ENCODE measurements around the gene PSMB7.

PSMB7 gene

DNA sequence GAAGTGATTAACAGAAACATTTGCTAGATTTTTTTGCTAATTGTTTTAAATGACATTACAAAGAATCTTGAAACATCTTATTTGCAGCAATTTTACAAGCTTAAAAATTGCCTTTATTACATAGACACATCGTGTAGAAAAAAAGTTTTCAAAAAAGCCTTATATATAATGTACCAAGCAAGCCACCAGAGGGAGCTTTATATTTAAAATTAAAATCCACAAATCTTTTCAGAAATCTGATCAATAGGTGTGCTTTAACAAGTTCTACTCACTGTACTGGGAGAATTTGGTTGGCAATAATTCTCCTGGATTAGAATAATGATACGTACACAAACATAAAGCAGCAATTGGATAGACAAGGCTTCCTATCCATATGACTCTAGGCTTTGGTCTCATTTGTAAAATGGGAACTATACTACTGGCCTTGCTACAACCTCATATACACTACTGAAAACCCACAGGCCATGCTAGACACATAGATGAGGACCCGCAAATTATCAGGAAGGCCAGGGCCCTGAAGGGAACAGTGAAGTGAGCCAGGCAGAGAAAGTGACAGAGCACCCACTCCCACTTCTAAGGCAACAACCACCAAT is 4.8 kb downstream of the PSMB7 start:
- DNase-seq, result no peak

DNA sequence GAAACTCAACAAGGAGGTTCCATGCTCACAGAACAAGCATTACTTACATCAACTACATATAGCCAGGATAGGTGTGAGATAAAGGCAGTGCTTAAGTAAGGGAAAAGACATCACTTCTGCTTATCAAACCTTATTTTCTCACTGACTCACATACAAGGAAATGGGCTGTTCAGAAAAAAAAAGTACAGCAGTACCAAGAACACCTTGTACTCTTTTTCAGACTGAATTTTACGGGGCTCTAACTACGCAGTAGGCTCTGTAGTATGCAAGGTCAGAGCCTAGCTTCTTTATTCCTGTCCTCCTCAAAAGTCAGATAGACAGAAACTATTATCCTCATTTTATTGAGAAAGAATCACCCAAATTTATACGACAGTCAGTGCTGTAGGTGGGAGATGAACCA is 5.8 kb downstream of the PSMB7 start:
- DNase-seq, result no peak

DNA sequence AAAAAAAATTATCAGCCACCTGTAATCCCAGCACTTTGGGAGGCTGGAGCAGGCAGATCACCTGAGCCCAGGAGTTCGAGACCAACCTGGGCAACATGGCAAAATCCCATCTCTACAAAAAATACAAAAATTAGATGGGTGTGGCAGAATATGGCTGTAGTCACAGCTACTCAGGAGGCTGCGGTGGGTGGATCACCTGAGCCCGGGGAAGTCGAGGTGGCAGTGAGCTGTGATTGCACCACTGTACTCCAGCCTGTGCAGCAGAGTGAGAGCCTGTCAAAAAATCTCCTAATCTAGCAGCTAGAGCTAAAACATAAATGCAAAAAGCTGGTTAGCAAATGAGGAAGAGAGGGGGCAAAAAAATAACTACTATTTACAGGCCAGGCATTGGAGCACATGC is 12.0 kb downstream of the PSMB7 start:
- no peak for DNase-seq

DNA sequence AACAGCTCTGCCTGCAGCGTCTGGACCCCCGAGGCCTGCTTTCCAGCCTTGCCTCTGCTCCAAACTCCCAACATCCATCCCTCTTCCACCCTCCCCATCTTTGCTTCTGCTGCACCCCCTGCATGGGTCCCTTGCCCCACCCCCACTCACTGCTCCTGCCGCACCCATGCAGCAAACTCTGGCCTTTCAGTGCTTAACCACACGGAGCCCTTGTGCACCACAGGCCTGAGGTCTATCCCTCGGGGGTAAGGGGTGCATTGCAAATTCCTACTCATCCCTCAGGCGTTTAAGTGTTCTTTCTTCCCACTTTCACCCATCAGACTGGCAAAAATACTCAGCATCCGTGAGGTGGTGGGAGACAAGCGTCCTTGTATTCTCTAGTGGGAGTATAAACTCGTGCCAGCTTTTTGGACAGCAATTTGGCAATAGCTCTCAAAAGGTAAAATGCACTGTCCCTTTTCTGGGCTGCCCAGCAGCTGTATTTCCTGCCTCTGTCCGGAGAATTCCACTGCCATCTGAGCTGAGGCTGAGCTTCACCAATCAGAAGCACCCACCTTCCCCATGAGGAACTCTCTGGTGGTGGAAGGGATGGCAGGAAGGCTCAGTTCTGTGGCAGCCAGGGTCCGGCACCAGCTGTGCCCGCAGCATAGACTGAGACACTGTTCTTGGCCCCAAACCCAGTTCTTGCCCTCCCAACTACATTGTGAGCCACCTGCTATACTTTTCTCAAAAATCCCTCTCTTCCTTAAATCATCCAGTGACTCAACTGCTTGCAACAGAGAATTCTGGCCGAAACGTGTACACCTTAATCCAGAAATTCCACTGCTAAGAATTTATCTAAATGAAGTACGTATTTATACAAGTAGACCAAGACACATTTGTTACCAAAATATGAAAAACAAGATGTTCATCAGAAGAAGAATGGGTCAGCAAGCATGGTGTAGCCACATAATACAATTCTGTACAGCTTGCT is 15.0 kb downstream of the PSMB7 start:
- DNase-seq, result no peak

DNA sequence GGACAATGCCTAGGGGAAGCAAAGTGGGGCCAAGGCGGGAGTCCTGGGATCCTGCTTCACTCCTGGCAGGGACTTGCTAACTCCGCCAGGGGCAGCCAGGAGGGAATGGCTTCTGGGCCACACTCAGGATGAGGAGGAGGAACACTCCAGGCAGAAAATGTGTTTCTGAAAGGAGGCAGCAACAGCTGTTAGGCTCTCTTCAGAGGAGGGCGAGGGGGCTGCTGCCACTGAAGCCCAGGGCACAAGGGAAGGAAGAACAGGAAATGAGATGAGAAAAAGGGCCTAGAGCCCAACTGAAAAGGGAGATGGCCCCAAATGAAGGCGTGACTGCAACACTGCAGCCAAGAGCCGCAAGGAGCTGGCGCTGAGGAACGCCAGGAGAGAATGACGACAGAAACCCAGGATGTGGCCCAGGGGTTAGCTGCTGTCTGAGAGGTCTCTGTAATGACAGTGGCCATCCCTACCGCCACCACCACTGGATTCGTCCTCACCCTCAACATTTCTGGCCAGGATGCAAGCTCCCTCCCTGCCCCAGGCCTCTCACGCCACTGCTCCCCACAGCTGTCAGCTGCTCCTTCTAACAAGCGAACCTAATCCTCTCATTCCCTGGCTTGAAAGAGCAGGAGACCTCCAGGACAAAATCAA is 15.8 kb downstream of the PSMB7 start:
- DNase-seq, result no peak

DNA sequence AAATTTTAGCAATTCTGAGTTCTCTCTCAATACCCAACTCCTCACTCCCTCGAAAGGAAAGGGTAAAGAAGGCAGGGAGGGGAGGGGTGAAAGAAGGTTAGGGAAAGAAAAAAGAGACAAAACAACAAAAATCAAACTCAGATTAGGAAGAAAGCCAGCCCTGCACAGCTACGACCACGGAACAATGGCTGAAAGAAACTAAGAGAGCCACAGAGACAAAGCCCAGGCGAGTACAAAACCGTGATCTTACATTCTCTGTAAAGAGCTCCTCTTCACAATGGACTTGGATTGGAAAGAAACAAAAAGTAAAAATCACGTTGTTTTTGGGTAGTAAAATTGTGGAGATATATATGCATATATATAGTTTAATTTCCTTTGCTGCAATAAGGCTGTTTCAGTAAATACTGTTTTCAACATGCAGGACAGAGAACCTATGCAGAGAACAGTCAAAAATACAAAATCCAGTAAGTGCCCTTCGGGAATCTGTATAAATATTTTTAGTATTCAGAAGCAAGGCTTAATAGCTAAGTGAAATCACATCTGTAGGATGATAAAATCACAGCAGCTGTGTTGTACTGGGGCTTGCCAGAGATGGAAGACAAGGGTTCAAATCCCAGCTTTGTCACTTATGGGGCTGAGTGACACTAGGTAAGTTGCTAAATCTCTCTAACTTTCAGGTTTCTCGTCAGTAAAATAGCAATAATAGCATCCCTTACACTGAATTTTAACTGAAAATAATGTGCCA is 16.9 kb downstream of the PSMB7 start:
- no peak for DNase-seq

DNA sequence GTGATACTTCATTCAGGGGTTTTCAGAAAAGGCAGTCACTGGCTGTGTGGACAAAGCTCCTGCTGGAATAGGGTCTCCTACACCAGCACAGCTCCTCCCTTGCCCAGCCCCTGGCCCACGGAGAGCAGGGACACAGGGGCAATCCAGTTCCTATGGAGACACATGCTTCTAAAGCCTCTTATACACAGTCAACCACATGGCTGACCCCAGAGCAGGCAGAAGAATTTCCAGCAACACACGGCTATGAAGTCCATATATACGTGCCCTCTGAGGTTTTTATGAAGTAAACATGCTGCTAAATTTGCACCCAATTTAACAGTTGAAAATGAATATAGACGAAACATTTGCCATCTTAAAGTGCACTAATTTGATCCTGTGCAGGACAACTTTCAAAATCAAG is 19.4 kb downstream of the PSMB7 start:
- DNase-seq, result no peak

DNA sequence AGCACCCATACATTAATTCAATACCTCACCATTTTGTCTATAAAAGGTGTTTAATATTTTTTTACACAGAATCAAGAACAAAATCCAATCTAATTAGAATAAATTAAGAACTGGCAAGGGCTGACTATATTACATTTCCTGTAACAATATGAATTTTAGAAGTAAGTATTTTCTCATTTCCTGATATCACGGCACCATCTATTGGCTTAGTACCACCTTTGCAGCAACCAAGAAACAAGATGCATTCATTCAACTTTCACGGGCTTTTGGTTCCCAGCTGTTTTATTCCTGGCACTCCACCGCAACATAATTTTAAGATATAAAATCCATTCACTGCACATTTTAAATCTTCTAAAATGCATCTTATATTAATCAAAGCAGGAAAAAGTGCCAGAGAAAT is 20.6 kb downstream of the PSMB7 start:
- no peak for DNase-seq

DNA sequence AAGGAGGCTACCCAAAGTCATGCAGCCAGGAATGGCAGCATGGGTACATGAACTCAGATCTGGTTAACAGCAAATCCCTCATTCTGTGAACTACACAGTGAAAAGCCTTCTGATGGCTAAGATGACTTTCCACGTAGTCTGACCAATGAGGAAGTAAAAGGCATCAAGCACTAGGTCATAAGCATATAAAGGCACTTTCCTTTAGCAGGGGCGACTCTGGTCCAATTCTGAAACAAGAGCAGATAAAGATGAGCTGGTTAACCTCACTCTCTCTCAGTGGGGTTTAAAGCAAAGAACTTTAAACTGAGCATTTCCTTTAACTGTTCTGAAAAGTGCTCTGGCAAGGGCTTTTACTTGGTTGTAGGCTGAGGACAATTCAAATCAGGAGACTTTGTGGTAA is 21.1 kb downstream of the PSMB7 start:
- no peak for DNase-seq

DNA sequence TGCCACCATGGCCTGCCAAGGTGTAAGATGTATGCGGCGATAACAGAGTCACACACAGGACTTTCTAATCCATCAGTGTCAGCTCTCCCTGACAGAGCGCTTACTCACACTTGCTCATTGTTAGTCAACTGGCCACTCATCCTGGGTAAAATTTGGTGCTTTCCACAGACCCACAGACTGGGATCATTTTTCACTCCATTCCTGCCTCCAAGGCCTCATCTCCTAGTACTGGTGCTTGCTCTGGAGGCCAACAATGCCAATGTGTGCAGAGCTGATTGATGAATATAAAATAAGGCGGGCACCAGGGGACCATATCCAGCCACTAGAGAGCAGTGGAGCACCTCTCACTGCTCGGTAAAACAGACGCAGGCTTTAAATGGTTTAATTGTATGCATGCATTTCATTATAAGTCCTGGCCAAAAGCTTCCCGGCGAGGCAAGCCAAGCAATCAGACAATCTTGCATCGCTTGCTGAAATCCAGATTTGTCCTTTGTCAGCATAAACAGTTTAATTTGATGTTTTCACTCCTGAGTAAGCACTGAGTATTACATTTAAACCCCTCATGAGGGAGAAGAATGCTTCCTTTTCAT is 22.3 kb downstream of the PSMB7 start:
- peak; percentile 93 for DNase-seq

DNA sequence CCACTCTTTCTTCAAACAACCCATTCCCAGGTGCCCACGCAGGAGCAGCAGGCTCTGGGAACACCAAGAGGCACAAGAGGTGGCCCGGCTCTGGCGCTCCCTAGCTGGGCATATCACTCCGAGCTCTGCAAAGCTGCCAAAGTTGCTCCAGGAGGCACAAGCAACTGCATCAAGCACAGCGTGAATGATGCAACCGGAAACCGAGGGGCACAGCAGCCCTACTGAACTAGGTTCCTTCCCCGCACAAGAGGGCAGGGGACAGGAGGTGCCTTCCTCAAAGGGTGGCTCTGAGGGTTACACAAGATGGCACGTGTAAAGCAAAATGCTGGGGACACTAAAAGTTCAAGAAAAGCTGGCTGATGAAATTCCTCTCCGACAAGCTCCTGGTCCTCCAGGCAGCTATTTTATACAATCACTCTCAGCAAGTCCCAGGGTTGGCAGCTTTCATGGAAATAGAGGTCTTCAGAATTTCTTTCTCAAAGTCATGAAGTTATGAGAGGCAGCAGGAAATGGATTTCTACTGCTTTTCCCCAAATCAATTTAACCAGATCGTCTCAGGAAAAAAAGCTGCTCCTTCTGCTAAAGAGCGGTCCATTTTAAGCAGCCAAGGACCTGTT is 22.9 kb downstream of the PSMB7 start:
- DNase-seq, result no peak

DNA sequence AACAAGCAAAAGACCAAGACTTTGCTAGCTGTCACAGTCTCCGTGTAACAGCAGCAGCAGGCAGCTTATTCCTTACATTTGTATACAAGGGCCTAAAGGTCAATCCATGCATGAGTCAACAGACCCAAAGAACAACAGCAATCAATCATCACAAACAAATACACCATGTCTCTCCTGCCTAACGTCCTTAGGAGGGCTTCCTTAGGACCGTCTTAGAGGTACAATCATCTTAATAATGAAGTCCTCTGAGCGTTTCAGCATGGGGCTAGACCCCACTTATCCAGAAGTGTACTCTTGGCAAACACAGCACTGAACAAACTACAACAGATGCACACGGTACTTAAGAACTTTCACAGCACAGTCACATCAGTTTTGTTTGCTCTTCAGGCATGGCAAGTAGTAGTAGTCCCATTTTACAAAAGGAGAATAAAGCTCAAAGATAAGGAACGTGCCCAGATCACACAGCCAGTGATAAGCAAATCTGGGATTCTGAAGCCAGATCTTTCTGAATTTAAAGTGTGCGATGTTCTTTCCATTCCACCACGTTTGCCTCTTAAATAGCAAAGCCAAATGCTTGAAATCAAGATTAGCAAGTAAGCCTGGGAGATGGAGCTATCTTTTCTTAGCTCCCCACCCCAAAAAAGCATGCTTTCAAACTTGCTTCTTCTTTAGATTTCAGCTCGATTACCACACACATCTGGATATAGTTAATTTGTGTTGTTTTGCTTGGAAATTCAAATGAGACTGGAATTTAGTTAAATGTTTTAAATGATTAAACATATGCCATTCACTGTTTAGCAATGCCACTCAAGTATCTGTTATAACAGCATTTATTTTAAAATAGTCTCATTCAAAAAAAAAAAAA is 24.2 kb downstream of the PSMB7 start:
- DNase-seq, result peak; percentile 66

DNA sequence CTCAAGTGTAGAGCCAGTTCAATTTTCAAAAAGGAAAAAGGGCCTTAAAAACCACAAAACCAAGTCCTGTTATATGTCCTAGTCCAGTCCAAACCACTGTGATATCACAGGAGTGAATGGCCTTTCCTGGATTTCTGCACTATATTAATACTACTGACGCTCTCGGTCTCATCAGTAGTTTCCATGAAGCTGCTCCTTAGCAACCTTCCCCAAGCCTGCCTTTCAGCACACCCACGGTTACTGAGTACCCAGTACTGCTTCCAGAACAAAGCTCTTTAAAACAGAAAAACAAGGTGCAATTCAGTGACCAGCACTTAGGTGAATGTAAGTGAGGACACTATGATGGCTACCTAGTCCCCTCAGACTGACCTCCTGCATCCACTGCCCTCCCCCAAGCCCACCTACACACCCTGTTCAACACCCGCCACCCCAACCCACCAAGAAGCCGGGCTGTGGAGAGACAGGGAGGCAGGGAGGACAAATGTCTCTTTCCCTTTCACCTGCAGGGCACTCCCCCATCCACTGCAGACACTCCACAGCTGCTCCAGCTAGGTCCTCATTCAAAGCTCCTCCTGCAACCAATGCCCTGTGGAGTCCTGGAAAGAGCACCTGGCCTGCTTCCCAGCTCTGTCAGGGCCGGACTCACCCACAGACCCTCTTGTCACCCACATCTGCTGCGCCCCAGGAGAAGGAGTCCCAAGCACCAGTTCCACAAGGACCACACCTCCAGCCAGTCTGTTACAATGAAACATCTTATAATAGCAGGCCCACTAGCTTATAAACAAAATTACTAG is 25.9 kb downstream of the PSMB7 start:
- DNase-seq, result no peak

DNA sequence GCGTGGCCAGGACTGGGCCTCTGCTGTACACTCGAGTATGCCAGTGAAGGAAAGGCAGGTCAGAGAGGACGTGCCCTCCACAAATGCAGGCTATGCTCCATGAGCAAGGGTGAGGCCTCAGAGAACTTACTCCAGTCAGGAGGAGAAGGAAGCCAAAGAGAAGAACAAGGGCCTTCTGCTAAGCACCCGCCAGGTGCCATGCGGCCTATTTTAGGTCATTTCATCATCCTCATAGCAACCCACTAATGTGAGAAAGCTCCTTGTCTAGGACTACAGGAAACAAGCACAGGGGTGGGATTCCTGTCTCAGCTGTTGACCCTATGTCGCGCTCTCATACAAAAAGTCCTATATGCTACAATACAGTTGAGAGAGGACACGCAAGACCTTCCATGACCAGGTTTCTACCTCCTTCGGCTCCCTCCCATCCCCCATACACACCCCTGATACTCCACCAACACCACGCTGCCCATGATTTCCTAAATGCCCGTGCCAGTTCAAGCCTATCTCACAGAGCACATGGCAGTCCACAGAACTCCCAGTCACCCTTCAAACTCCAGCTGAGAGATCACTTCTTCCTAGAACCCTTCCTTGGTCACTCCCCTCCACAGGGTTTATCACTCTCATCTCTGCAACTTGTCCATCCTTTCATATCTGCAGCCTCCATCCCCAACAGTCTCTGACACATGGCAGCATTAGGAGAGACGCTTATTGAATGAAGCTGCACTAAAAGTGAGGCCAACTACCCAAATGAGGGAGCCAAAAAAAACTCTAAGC is 26.8 kb downstream of the PSMB7 start:
- no peak for DNase-seq

DNA sequence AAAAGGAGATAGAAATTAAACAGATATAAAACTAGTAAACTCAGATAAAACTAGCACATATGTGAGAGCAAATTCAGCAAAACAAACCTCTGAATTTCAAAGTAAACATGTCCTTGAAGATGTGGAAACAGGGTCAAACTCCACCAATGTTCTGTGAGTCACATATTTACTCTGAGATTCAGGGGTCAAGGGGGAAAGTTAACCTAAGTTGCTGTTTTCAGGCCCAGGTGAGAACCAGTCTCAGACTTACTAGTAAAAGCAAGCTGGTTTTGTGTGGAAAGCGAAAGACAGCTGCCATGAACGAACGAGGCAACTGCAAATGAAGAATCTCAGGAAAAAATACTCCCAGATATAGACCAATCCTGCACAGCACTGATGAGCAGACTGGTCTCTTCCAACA is 29.0 kb downstream of the PSMB7 start:
- DNase-seq, result no peak

DNA sequence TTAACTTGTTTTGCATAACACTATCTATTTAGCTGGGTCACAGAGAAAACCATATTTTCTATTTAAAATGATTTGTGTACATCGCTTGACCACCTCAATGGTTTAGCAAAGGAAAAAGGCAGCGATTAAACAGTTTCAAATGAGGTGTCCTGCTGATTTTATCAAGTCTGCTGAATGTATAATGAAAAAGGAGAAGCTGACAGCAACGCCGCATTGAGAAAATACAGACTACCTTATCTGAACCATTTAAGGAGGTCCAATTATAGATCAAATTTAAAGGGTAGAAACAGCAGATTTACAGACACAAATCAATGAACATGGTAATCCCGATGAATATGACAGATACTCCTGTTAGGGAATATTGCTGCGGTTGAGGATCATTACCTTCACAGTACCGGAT is 29.6 kb downstream of the PSMB7 start:
- DNase-seq, result no peak

DNA sequence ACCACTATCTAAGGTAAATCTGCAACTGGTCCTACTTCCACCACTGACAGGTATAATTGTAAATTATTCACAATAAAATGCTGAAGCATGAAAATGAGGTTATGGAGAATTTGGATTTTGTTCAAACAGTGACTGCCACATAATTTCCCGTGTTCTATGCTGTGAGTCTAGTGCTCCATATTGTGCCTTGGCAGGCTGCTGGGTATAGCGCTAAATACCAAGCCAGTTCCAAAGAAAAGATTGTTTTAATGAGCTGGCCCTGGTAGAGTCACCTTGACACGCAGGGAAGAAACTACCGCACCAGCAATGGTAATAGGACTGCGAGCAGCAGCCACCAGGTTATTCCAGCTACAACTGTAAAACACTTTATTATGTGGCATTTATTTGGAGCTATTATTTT is 30.4 kb downstream of the PSMB7 start:
- DNase-seq, result no peak

DNA sequence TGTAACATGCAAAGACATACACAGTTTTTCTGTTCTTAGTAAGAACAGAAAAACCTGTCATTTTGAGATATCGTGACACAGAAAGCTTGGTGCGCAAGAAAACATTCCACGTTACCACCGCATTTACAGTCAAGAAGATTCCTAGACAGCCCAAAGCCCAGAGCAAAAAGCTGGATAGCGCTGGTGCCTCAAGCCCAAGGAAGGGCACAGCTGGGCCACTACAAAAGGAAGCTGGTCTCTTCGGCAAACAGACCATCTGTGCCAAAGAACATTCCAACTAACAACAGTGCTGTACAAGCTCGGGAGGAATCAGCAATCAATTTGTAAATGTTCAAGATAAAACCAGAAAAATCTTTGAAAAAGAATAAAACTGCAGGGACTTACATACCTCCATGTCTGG is 31.0 kb downstream of the PSMB7 start:
- no peak for DNase-seq

DNA sequence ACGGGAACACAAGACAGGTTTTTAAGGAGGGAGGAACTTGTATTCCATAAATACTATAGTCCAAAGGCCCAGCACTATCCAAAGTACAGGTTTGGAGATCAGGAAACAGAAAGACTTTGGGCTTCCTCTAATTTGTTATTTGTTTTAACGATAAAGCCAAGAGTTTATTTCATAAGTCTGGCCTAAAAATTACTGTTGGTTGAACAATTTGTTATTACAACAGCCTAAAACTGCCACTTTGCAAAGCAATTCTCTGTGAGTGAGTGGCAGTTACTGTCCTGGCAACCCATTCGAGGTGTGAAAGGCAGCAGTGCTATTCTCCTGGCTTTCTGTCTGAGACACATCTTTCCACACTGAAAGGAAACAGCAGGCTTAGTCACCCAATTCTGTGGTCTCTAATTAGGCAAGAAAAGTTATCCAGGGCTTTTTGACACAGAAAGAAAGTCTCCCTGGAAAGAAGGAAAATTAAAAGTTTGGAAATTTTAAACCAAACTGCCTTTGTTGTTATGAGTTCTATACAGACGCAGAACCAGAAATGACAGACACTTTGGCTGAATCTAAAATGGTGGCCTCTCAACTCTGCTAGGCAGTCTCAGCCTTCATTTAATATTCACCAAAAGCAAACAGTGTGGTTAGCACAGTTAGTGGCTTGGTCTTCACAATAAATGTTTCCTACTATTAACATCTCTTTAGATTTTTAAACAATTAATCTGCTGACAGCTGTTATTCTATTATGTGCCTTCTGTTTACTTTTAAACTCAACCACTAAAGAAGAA is 33.9 kb downstream of the PSMB7 start:
- peak; percentile 72 for DNase-seq
